Measurements from ENCODE around the gene LY6G6C.

The LY6G6C gene

DNA sequence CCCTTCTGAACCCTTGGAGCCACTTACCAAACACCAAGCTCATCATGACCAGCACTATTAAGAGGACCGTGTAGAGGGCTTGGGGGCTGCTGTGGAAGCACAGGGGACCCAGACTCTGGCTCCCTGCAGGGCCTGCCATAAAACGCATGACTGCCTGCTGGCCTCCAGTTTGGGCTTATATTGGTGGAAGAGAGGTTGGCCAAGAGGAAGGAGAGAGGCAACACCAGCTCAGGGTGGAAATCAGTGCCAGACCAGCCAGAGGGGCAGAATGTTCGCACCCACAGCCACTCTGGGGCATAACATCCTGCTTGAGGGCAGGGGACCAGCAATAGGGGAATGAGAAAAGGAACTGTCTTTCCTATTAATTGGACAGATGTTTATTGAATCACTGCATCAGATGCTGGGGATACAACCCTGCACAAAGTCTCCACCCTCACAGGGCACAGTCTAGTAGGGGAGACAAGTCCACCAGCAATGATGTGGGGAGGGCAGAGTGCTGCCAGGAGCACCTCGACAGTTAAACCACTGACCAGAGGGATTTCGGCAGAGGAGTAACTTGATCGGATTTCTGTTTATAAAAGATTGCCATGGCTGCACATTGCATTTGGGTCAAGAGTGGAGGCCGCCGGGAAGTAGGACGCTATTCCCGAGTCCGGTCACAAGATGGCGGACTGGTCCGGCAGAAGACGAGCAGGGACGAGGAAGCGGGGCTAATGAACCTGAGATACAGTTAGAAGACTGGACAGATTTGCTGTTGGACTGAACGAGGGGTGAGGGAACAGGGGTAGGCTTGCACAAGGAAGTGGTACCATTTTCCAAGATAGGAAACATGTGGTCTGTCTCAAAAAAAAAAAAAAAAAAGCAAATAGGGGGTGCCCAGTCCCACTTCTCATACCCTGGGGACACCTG, 41.1 kb downstream of the LY6G6C start, which contains the start of gene LY6G5C:
Gene LY6G5C (minus strand): TSS at position 842 of the 909 bp plus-strand sequence. CDS start 694 bp downstream, at position 148.
- DNase-seq (ENCODE audit: low read depth), result peak; percentile 95

DNA sequence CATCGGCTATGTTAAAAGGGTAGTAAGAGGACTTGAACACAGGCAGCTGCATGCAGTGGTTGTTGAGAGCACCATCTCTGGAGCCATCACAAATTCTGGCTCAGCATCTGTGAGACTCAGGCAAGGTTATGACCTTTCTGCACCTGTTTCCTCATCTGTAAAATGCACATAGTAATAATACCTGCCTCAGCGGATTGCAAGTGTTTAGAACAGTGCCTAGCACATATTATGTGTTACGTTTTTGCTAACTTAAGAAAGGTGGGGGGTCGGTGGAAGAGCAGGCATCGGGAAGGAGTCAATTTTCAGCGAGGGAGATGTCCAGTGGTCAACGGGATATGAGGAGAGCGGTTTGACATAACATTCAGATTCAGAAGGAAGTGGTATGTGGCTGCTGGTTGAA, 43.6 kb downstream of the LY6G6C start:
- no peak for DNase-seq (ENCODE audit: low read depth)

DNA sequence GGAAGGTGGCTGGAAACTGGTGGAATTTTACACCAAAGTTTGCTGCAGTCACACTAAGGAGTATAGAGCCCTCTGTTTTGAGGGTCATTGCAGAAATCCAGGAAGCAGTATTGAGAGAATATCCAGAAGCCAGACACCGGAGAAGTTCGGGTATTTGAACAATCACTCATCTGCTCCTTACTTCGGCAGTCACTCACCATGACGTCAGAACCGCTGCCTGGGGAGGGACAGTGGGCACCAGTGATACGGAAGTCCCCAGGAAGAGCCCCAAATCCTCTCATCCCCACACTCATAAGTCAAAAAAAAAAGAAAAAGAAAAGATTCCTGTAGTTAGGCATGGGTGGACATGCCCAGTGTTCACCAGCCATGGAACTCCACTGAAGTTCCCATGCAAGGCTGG, 44.6 kb downstream of the LY6G6C start:
- DNase-seq (ENCODE audit: low read depth), result no peak

DNA sequence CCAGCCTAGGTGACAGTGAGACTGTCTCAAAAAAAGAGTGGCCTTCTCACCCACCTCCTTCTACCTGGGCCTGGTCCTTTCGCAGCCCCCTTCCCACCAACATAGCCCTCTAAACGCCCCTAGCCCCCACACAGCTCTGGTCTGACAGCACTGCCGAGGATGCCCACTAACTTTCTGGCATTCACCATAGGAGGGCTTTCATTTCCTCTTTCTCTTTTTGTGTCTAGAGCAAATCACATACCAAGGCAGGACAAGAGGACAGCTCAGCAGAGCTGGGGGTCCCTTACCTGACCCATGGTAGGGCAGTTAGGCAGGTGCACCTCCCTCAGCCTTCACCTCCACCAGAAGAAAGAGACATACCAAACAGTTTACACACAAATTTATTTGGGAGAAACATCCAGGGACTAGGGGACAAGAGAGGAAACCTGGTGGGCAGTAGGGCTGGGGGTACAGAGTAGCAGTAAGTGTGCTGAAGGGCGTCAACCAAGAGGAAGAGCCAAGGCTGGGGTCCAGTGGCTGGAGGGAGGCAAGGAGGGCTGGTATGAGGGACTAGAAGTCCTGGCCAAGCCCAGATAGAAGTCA, 45.1 kb downstream of the LY6G6C start:
- DNase-seq (ENCODE audit: low read depth), result no peak

DNA sequence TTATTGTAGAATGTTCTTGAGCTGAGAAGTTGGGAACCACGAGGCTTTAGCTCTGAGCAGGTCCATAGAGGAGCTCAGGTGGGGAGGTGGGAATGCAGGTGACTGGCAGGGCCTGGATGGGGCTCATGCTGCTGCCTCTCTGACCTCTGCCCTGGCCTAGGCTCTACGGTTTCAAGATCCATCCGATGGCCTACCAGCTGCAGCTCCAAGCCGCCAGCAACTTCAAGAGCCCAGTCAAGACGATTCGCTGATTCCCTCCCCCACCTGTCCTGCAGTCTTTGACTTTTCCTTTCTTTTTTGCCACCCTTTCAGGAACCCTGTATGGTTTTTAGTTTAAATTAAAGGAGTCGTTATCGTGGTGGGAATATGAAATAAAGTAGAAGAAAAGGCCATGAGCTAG, 51.9 kb downstream of the LY6G6C start, which contains the start of gene LY6G5B:
Gene LY6G5B (plus strand): TSS at position 301 of the 400 bp plus-strand sequence. CDS start 975 bp downstream, outside the sequence.
- no peak for DNase-seq (ENCODE audit: low read depth)
